Measurements from ENCODE around the gene BRD9.

Gene BRD9

DNA sequence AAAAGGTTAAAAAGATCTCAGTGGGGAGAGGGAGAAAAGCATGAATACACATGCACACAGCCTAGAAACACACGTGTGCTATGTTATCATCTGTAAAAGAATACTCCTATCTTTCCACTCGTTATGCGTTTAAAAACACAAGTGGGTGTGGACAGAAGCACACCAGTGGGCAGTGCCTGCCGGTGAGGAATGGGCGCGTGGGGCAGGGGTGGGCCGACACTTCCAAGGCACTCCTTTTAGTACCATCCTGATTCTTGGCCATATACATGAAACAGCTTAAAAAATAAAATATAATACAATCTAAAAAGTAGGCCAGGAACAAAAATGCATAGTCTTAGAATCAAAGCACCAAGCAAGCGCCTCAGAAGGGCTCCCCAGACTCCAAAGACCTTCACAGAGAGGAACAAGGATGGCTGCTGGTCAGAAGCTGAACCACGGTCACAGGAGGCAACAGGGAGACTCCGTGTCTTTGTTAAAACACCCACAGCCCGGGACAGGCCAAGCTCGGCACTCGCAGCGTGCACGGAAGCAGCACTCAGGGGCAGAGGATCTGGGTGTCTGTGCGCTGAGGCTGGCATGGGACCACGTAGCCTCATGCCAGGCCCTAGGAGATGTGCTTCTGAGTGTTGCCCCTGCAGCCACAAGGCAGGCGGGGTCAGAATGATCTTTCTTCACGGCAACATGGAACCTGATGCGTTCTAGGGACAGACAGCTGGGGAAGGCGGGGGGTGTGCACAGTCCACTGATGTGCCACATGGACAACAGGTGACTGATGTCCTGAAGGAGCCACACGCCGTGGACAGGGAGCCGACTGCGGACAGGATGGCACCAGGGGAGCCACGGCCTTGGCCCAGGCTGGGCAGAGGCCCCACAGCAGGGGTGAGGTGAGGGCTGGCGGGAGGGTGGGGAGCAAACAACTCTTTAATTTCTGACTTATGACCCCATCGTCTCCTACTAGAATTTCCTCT, 15.9 kb downstream of the BRD9 start:
- no peak overlapping the region for H3K9ac ChIP-seq (ENCODE audit: low read length in 2 of 2)
- no peak overlapping the region for H3K27ac ChIP-seq (ENCODE audit: low read length)
- H3K4me3 ChIP-seq (ENCODE audit: low read length in 2 of 2): no peak overlapping the region
- H3K9me3 ChIP-seq (ENCODE audit: control insufficient read depth in 2 of 2, low read length in 2 of 2): no peaks in the 10 kb centered on the region
- peaks cover 44 to 47% of the 10 kb centered on the region in 2 donors for H3K36me3 ChIP-seq (ENCODE audit: control insufficient read depth in 2 of 2, insufficient read depth in 2 of 2, low read length in 2 of 2)
- H3K27me3 ChIP-seq (ENCODE audit: control insufficient read depth in 1 of 2, insufficient read depth in 2 of 2, low read length in 2 of 2): no peaks in the 10 kb centered on the region
- no peaks in the 10 kb centered on the region for H3K4me1 ChIP-seq (ENCODE audit: control insufficient read depth, insufficient read depth, low read length)

GRCh38 chr5:875931-876330, 16.7 kb downstream of the BRD9 start:
- Histone ChIP-seq H3K9ac (ENCODE audit: low read length in 2 of 2) (no peak overlapping the region), H3K27ac (ENCODE audit: low read length) (no peak overlapping the region), H3K27me3 (ENCODE audit: control insufficient read depth in 1 of 2, insufficient read depth in 2 of 2, low read length in 2 of 2) (no peaks in the 10 kb centered on the region), H3K4me1 (ENCODE audit: control insufficient read depth, insufficient read depth, low read length) (no peaks in the 10 kb centered on the region), H3K9me3 (ENCODE audit: control insufficient read depth in 2 of 2, low read length in 2 of 2) (no peaks in the 10 kb centered on the region), H3K4me3 (ENCODE audit: low read length in 2 of 2) (no peak overlapping the region), H3K36me3 (ENCODE audit: control insufficient read depth in 2 of 2, insufficient read depth in 2 of 2, low read length in 2 of 2) (peaks cover 44 to 46% of the 10 kb centered on the region in 2 donors)

DNA sequence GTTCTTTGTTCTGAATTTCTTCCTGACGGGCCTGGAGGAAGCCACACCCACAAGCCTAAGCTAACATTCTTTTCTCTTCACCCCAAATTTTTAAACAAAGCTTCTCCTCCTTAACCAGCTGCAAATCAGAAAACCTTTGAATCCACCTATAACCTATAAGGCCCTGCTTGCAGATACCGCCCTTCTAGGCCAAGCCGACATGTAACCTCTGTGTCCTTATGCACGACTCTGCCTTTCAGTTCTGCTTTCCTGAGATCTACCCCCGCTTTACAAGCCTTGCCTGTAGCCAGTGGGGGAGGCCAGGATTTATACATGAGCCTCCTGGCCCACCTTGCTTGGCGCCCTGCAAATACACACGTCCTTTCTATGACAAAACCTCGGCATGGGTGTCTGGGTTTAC, 19.3 kb downstream of the BRD9 start:
- no peak overlapping the region for H3K27ac ChIP-seq (ENCODE audit: low read length)
- H3K27me3 ChIP-seq (ENCODE audit: control insufficient read depth in 1 of 2, insufficient read depth in 2 of 2, low read length in 2 of 2): no peaks in the 10 kb centered on the region
- no peaks in the 10 kb centered on the region for H3K9me3 ChIP-seq (ENCODE audit: control insufficient read depth in 2 of 2, low read length in 2 of 2)
- peaks cover 66 to 68% of the 10 kb centered on the region in 2 donors for H3K36me3 ChIP-seq (ENCODE audit: control insufficient read depth in 2 of 2, insufficient read depth in 2 of 2, low read length in 2 of 2)
- no peaks in the 10 kb centered on the region for H3K4me1 ChIP-seq (ENCODE audit: control insufficient read depth, insufficient read depth, low read length)
- H3K9ac ChIP-seq (ENCODE audit: low read length in 2 of 2): no peak overlapping the region
- no peak overlapping the region for H3K4me3 ChIP-seq (ENCODE audit: low read length in 2 of 2)

DNA sequence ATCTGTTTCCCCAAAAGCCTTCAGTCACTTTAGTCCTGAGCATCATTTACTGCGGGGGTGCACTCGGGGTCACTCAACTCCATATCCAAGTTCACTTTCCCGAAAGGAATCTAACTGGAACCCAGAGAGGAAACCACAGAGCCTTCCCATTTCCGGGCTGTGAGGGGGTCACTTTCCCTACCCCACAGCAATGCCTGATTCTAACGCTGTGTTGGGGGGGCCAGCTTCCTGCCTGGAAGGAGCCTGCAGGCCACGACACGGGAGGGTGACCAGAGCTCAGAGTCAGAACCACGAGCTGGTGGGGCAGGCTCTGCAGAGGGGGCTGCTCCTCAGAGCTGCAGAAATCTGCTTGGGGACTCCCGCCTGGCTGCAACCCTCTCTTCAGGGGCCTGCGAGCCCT, 20.3 kb downstream of the BRD9 start:
- H3K9ac ChIP-seq (ENCODE audit: low read length in 2 of 2): no peak overlapping the region
- no peaks in the 10 kb centered on the region for H3K27me3 ChIP-seq (ENCODE audit: control insufficient read depth in 1 of 2, insufficient read depth in 2 of 2, low read length in 2 of 2)
- no peaks in the 10 kb centered on the region for H3K9me3 ChIP-seq (ENCODE audit: control insufficient read depth in 2 of 2, low read length in 2 of 2)
- H3K36me3 ChIP-seq (ENCODE audit: control insufficient read depth in 2 of 2, insufficient read depth in 2 of 2, low read length in 2 of 2): peaks cover 61 to 68% of the 10 kb centered on the region in 2 donors
- H3K27ac ChIP-seq (ENCODE audit: low read length): no peak overlapping the region
- H3K4me3 ChIP-seq (ENCODE audit: low read length in 2 of 2): no peak overlapping the region
- no peaks in the 10 kb centered on the region for H3K4me1 ChIP-seq (ENCODE audit: control insufficient read depth, insufficient read depth, low read length)

DNA sequence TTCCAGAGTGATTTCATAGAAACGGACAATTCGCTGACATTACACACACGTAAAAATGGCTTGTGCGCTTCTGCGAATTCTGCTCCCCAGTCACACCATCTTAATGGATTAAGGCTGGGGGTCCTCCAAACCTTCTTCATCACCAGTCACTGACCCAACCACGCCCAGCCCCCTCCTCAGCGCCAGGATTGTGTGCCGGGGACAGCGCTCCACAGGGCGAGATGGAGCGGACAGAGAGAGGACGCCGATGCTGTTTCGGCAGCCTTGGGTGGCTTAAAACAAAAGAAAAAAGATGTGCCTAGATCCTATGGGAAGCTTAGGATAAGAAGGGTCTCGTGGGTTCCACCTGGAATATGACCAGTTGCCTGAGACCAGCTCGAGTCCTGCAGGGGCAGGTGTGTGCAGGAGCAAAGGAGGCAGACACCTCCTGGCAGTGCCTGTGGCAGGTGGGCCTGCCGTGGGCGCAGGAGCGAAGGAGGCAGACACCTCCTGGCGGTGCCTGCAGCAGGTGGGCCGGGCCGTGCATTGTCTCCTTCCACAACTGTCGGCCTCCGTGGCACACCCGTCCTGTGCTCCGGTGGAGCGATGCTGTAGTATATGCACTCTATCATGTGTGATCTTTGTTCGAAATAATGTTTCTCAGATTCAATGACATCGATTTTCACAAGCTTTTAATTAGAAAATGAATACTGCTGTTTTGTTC, 20.9 kb downstream of the BRD9 start:
- Histone ChIP-seq H3K4me3 (ENCODE audit: low read length in 2 of 2) (no peak overlapping the region), H3K27me3 (ENCODE audit: control insufficient read depth in 1 of 2, insufficient read depth in 2 of 2, low read length in 2 of 2) (no peaks in the 10 kb centered on the region), H3K9ac (ENCODE audit: low read length in 2 of 2) (no peak overlapping the region), H3K27ac (ENCODE audit: low read length) (no peak overlapping the region), H3K4me1 (ENCODE audit: control insufficient read depth, insufficient read depth, low read length) (no peaks in the 10 kb centered on the region), H3K36me3 (ENCODE audit: control insufficient read depth in 2 of 2, insufficient read depth in 2 of 2, low read length in 2 of 2) (peaks cover 59 to 65% of the 10 kb centered on the region in 2 donors), H3K9me3 (ENCODE audit: control insufficient read depth in 2 of 2, low read length in 2 of 2) (no peaks in the 10 kb centered on the region)

GRCh38 chr5:870956-871355, 21.6 kb downstream of the BRD9 start:
- Histone ChIP-seq H3K4me3 (ENCODE audit: low read length in 2 of 2) (no peak overlapping the region), H3K27me3 (ENCODE audit: control insufficient read depth in 1 of 2, insufficient read depth in 2 of 2, low read length in 2 of 2) (no peaks in the 10 kb centered on the region), H3K4me1 (ENCODE audit: control insufficient read depth, insufficient read depth, low read length) (no peaks in the 10 kb centered on the region), H3K27ac (ENCODE audit: low read length) (no peak overlapping the region), H3K36me3 (ENCODE audit: control insufficient read depth in 2 of 2, insufficient read depth in 2 of 2, low read length in 2 of 2) (peaks cover 62 to 67% of the 10 kb centered on the region in 2 donors), H3K9me3 (ENCODE audit: control insufficient read depth in 2 of 2, low read length in 2 of 2) (no peaks in the 10 kb centered on the region), H3K9ac (ENCODE audit: low read length in 2 of 2) (no peak overlapping the region)

DNA sequence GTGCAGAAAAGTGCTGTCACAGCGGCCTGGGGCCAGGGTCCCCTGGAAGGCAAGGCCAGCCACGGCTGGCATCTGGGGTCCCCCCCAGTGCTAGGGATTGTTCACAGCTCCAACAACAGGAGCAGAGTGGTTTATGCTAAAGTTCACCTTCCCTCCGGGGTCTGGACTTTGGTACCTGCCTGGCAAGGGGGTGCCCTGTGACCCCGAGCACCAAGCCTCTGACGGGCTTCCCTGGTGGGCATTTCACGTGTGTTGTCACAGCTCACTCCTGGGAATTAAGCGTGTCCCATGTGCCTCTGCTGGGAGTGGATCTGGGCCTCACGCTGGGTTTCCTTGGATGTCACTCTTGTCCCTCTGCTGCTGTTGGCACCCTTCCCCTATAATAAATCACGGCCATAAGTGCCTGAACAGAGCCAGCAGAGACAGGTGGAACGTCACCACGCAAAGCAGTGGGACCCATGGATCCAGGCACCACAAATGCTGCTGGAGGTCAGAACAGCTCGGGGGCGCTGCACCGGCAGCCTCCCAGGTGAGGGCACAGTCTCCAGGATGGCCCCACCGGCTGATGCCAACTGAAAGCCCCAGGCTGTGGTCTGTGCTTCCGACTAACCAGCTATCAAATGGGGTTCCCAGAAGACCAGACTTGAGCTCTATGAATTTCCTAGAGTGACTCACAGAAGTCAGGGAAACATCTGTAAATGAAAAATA, 24.0 kb downstream of the BRD9 start:
- H3K27ac ChIP-seq (ENCODE audit: low read length): no peak overlapping the region
- H3K27me3 ChIP-seq (ENCODE audit: control insufficient read depth in 1 of 2, insufficient read depth in 2 of 2, low read length in 2 of 2): no peaks in the 10 kb centered on the region
- no peak overlapping the region for H3K4me3 ChIP-seq (ENCODE audit: low read length in 2 of 2)
- H3K36me3 ChIP-seq (ENCODE audit: control insufficient read depth in 2 of 2, insufficient read depth in 2 of 2, low read length in 2 of 2): peaks cover 57 to 74% of the 10 kb centered on the region in 2 donors
- peaks cover 3% of the 10 kb centered on the region for H3K4me1 ChIP-seq (ENCODE audit: control insufficient read depth, insufficient read depth, low read length)
- H3K9me3 ChIP-seq (ENCODE audit: control insufficient read depth in 2 of 2, low read length in 2 of 2): no peaks in the 10 kb centered on the region
- H3K9ac ChIP-seq (ENCODE audit: low read length in 2 of 2): no peak overlapping the region

DNA sequence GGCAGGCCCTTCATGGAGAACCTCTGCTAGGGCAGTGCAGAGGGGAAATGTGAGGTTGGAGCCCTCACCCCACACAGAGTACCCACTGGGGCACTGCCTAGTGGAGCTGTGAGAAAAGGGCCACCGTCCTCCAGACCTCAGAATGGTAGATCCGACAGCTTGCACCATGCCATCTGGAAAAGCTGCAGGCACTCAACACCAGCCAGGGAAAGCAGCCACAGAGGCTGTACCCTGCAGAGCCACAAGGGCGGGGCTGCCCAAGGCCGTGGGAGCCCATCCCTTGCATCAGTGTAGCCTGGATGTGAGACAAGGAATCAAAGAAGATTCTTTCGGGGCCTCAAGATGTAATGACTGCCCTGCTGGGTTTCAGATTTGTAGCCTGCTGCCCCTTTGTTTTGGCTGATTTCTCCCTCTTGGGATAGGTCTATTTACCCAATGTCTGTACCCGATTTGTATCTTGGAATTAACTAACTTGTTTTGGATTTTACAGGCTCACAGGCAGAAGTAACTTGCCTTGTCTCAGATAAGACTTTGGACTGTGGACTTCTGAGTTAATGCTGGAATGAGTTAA, 25.2 kb downstream of the BRD9 start:
- Histone ChIP-seq H3K4me1 (ENCODE audit: control insufficient read depth, insufficient read depth, low read length) (peaks cover 3% of the 10 kb centered on the region), H3K4me3 (ENCODE audit: low read length in 2 of 2) (no peak overlapping the region), H3K27ac (ENCODE audit: low read length) (no peak overlapping the region), H3K36me3 (ENCODE audit: control insufficient read depth in 2 of 2, insufficient read depth in 2 of 2, low read length in 2 of 2) (peaks cover 62 to 80% of the 10 kb centered on the region in 2 donors), H3K9ac (ENCODE audit: low read length in 2 of 2) (no peak overlapping the region), H3K27me3 (ENCODE audit: control insufficient read depth in 1 of 2, insufficient read depth in 2 of 2, low read length in 2 of 2) (no peaks in the 10 kb centered on the region), H3K9me3 (ENCODE audit: control insufficient read depth in 2 of 2, low read length in 2 of 2) (no peaks in the 10 kb centered on the region)

DNA sequence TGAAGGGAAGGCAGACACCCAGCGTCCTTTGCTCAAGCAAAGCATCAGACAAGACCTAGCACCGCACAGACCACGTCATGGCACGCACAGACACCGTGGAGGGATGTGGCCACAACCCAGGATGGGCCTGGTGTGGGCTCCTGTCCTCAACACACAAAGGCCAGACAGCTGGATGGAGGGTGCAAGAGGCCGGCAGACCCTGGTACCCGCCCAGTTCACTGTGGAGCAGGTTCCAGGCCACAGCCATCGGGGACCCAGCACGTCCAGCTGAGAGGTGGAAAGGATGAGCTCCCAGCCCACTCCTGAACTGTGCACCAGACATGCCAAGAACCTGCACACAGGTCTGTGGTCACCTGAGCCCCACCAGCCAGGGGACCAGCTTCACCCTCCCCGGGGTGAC, 26.8 kb downstream of the BRD9 start:
- Histone ChIP-seq H3K4me3 (ENCODE audit: low read length in 2 of 2) (no peak overlapping the region), H3K9ac (ENCODE audit: low read length in 2 of 2) (no peak overlapping the region), H3K36me3 (ENCODE audit: control insufficient read depth in 2 of 2, insufficient read depth in 2 of 2, low read length in 2 of 2) (peaks cover 47 to 65% of the 10 kb centered on the region in 2 donors), H3K27me3 (ENCODE audit: control insufficient read depth in 1 of 2, insufficient read depth in 2 of 2, low read length in 2 of 2) (no peaks in the 10 kb centered on the region), H3K27ac (ENCODE audit: low read length) (no peak overlapping the region), H3K9me3 (ENCODE audit: control insufficient read depth in 2 of 2, low read length in 2 of 2) (no peaks in the 10 kb centered on the region), H3K4me1 (ENCODE audit: control insufficient read depth, insufficient read depth, low read length) (peaks cover 3% of the 10 kb centered on the region)

GRCh38 chr5:865168-865521, 27.5 kb downstream of the BRD9 start:
- Histone ChIP-seq H3K9me3 (ENCODE audit: control insufficient read depth in 2 of 2, low read length in 2 of 2) (no peaks in the 10 kb centered on the region), H3K4me3 (ENCODE audit: low read length in 2 of 2) (no peak overlapping the region), H3K9ac (ENCODE audit: low read length in 2 of 2) (no peak overlapping the region), H3K27ac (ENCODE audit: low read length) (no peak overlapping the region), H3K36me3 (ENCODE audit: control insufficient read depth in 2 of 2, insufficient read depth in 2 of 2, low read length in 2 of 2) (peaks cover 41 to 59% of the 10 kb centered on the region in 2 donors), H3K4me1 (ENCODE audit: control insufficient read depth, insufficient read depth, low read length) (peaks cover 3% of the 10 kb centered on the region), H3K27me3 (ENCODE audit: control insufficient read depth in 1 of 2, insufficient read depth in 2 of 2, low read length in 2 of 2) (no peaks in the 10 kb centered on the region)
